GM12878 (cell line): ENCODE data around the gene ANKRD65. TPM values are rescaled to one million over a fixed set of nuclear protein-coding genes. Genes with fewer than 3 reads are reported as not detected.

ENCODE experiments used
- ATAC-seq: fragments of 200-7000 bp; cut with Tn5 transposase; 3 replicates; pipeline ENCODE4 v1.9.1; 2020; ENCODE audit warnings: mild to moderate bottlenecking, moderate library complexity
- BruUV-seq: library from RNA; stranded (reverse); fragments of 400-500 nt; replicated peaks from 2 replicates; lab custom pipeline; 2021; lab: Mats Ljungman, UMichigan
- CTCF ChIA-PET: fragments of 300-600 bp; sonication (Branson Sonifier 250); formaldehyde crosslinking; extraction: SDS; loops from one replicate; lab custom pipeline; 2021; ENCODE audit warnings: inconsistent platforms; lab: Yijun Ruan, JAX
- POLR2A ChIA-PET: fragments of 350-600 bp; formaldehyde crosslinking; extraction: SDS; loops from one replicate; lab custom pipeline; 2021; ENCODE audit warnings: inconsistent platforms; lab: Charles Lee
- RAD21 ChIA-PET: fragments of 300-600 bp; sonication (Branson Sonifier 250); formaldehyde crosslinking; loops from one replicate; lab custom pipeline; 2023; ENCODE audit warnings: antibody characterized with exemption; ENCODE audit not compliant: unreplicated experiment; lab: Charles Lee
- SMC1A ChIA-PET: fragments of 300-600 bp; sonication (Branson Sonifier 250); formaldehyde crosslinking; loops from one replicate; lab custom pipeline; 2023; ENCODE audit not compliant: unreplicated experiment, uncharacterized antibody; lab: Charles Lee
- DNase-seq: peaks from one replicate; pipeline ENCODE4 v3.0.0-alpha.2; 2011; ENCODE audit warnings: low read depth, low spot score
- FAIRE-seq: peaks from 3 replicates; lab custom pipeline; 2011; peaks lifted over from hg19 to GRCh38; lab: Jason Lieb, UNC
- H2AFZ ChIP-seq: 2 replicates; pipeline ENCODE4 v1.6.0; 2011; ENCODE audit warnings: low read depth, low read length, control low read depth; ENCODE audit not compliant: control insufficient read depth
- H3K27ac ChIP-seq: 2 replicates; pipeline ENCODE4 v1.5.1; 2011; ENCODE audit warnings: control low read depth; ENCODE audit not compliant: control insufficient read depth, insufficient read depth
- H3K27me3 ChIP-seq, 2 experiments: replicated peaks in 1 of 2; 2 replicates each; pipeline versions ENCODE4 v1.6.0 to v1.6.1; 2011; ENCODE audit warnings: low read length in 1 of 2; ENCODE audit not compliant: control insufficient read depth in 2 of 2, insufficient read depth in 2 of 2
- H3K36me3 ChIP-seq, 2 experiments: 2 replicates each; pipeline ENCODE4 v1.5.1; 2011; ENCODE audit warnings: low read length in 1 of 2; ENCODE audit not compliant: control insufficient read depth in 2 of 2, insufficient read depth in 2 of 2
- H3K4me1 ChIP-seq: 2 replicates; pipeline ENCODE4 v1.6.1; 2011; ENCODE audit warnings: mild to moderate bottlenecking, low read length, moderate library complexity, mixed read lengths; ENCODE audit not compliant: control insufficient read depth, insufficient read depth
- H3K4me2 ChIP-seq: 2 replicates; pipeline ENCODE4 v1.6.0; 2011; ENCODE audit warnings: control low read depth; ENCODE audit not compliant: control insufficient read depth, insufficient read depth
- H3K4me3 ChIP-seq: fragments of 200-600 bp; sonication (generic); 2 replicates; pipeline ENCODE4 v1.5.1; 2016
- H3K79me2 ChIP-seq: 2 replicates; pipeline ENCODE4 v1.6.0; 2011; ENCODE audit warnings: low read length; ENCODE audit not compliant: control insufficient read depth, insufficient read depth
- H3K9ac ChIP-seq: 2 replicates; pipeline ENCODE4 v1.8.0; 2011; ENCODE audit warnings: low read length, control low read depth, mixed read lengths; ENCODE audit not compliant: control insufficient read depth, insufficient read depth
- H3K9me3 ChIP-seq: replicated peaks from 3 replicates; pipeline ENCODE4 v1.5.1; 2011; ENCODE audit warnings: mild to moderate bottlenecking, low read length; ENCODE audit not compliant: control insufficient read depth, insufficient read depth
- H4K20me1 ChIP-seq: 2 replicates; pipeline ENCODE4 v1.6.0; 2011; ENCODE audit not compliant: control insufficient read depth, insufficient read depth
- E4F1 ChIP-seq: fragments of 450-650 bp; IDR thresholded peaks from 2 replicates; pipeline ENCODE4 v1.6.1; 2018; ENCODE audit warnings: borderline replicate concordance, mild to moderate bottlenecking; ENCODE audit not compliant: partially characterized antibody
- ETV6 ChIP-seq, 2 experiments: fragments of 450-650 bp in 1 of 2; IDR thresholded peaks in 1 of 2; conservative IDR thresholded peaks in 1 of 2; 2 replicates each; pipeline ENCODE4 v1.6.1; 2014; ENCODE audit warnings: antibody characterized with exemption in 1 of 2, borderline replicate concordance in 1 of 2, low read depth in 1 of 2, mild to moderate bottlenecking in 1 of 2, moderate library complexity in 1 of 2
- EZH2 ChIP-seq: IDR thresholded peaks from 2 replicates; pipeline ENCODE4 v1.6.1; 2012; ENCODE audit warnings: low read depth, mild to moderate bottlenecking, control low read depth, inconsistent platforms, low read length, borderline replicate concordance; ENCODE audit not compliant: control insufficient read depth
- IKZF1 ChIP-seq: fragments of 450-650 bp; conservative IDR thresholded peaks from 2 replicates; pipeline ENCODE4 v1.6.1; 2017; ENCODE audit warnings: antibody characterized with exemption, mild to moderate bottlenecking
- JUND ChIP-seq: IDR thresholded peaks from 2 replicates; pipeline ENCODE4 v1.6.1; 2012; ENCODE audit warnings: low read depth, mild to moderate bottlenecking, low read length, improper control_type of control experiment, moderate library complexity
- MEF2B ChIP-seq: fragments of 450-650 bp; IDR thresholded peaks from 2 replicates; pipeline ENCODE4 v1.6.1; 2018; ENCODE audit warnings: mild to moderate bottlenecking, moderate library complexity; ENCODE audit not compliant: partially characterized antibody, poor library complexity, severe bottlenecking
- NFXL1 ChIP-seq: fragments of 450-650 bp; IDR thresholded peaks from 2 replicates; pipeline ENCODE4 v1.6.1; 2017; ENCODE audit warnings: antibody characterized with exemption, mild to moderate bottlenecking, borderline replicate concordance
- PAX5 ChIP-seq: IDR thresholded peaks from 2 replicates; pipeline ENCODE4 v1.6.1; 2011; ENCODE audit warnings: low read depth, low read length, borderline replicate concordance
- PKNOX1 ChIP-seq: fragments of 450-650 bp; IDR thresholded peaks from 2 replicates; pipeline ENCODE4 v1.6.1; 2016; ENCODE audit warnings: mild to moderate bottlenecking
- PML ChIP-seq: IDR thresholded peaks from 2 replicates; pipeline ENCODE4 v1.6.1; 2012; ENCODE audit warnings: low read length, inconsistent platforms
- RELB ChIP-seq: fragments of 450-650 bp; IDR thresholded peaks from 2 replicates; pipeline ENCODE4 v1.6.1; 2017; ENCODE audit warnings: low read depth, mild to moderate bottlenecking, moderate library complexity
- SP1 ChIP-seq: IDR thresholded peaks from one replicate; pipeline ENCODE4 v1.6.1; 2011; ENCODE audit warnings: low read depth, low read length
- SUZ12 ChIP-seq: fragments of 200-600 bp; sonication (generic); IDR thresholded peaks from one replicate; pipeline ENCODE4 v1.6.1; 2018; ENCODE audit warnings: antibody characterized with exemption, mild to moderate bottlenecking; ENCODE audit not compliant: unreplicated experiment
- TAF1 ChIP-seq: IDR thresholded peaks from 2 replicates; pipeline ENCODE4 v1.6.1; 2011; ENCODE audit warnings: mild to moderate bottlenecking, low read depth, low read length, borderline replicate concordance
- ZNF622 ChIP-seq: fragments of 450-650 bp; IDR thresholded peaks from 2 replicates; pipeline ENCODE4 v1.6.1; 2017; ENCODE audit warnings: mild to moderate bottlenecking, inconsistent platforms
- WGBS: methylation state at CpG from one replicate; pipeline ENCODE4 v1.1.6; 2016; ENCODE audit warnings: low lambda C conversion rate; ENCODE audit not compliant: insufficient replicate concordance, insufficient coverage; ENCODE audit errors: missing lambda C conversion rate; 5-methylcytosine and 5-hydroxymethylcytosine counted together
- in situ Hi-C: fragments of 300-500 bp; cut with MboI; formaldehyde crosslinking; loops from 9 replicates; pipeline ENCODE4 v1.14.3; 2018; ENCODE audit warnings: mixed read lengths
- intact Hi-C: fragments of 100-400 bp; cut with micrococcal nuclease; formaldehyde crosslinking; loops from one replicate; pipeline ENCODE4 v1.14.2; 2022; ENCODE audit not compliant: unreplicated experiment
- polyA plus RNA-seq, 11 experiments: library from polyadenylated mRNA; depleted of rRNA in 4 of 11; unstranded in 6 of 11; stranded (reverse) in 5 of 11; fragments of >200 nt; fragmentation: Nextera tagmentation in 4 of 11; fragmentation: Illumina TruSeq in 1 of 11; extraction: Ambion mirVana in 4 of 11; extraction: Trizol in 1 of 11; gene quantifications; 1 replicate in 1 of 11; 2 replicates in 10 of 11; pipeline versions ENCODE4 v1.2.1 to v1.2.3, GENCODE V29; 2011 to 2016; ENCODE audit warnings: inconsistent platforms in 2 of 11, missing spikeins in 2 of 11, low read depth in 1 of 11
- total RNA-seq, 4 experiments: library from RNA; depleted of rRNA in 3 of 4; stranded (reverse); fragments of >200 nt in 3 of 4; fragmentation: Illumina TruSeq in 1 of 4; extraction: Trizol in 1 of 4; gene quantifications; 2 replicates each; pipeline versions ENCODE4 v1.2.1 to v1.2.3, GENCODE V29; 2013 to 2021

Gene ANKRD65
- total and polyA plus RNA-seq, 10 of the 15 experiments (the other 5 are each of a cell fraction or from before 2014, with no cell fraction given): 0.05 to 2.8 (median 0.37) TPM

GRCh38 chr1:1406821-1407635 lies 14.0 kb downstream of the ANKRD65 start, which contains the start of gene MRPL20:
Gene MRPL20 (minus strand): TSS chr1:1407293. CDS start chr1:1407217, 76 bp downstream.
- Histone ChIP-seq H3K4me1 (peaks cover 16% of the 10 kb centered on the region), H3K36me3 (peaks cover 5 to 14% of the 10 kb centered on the region in 2 experiments), H3K79me2 (peaks cover 51% of the 10 kb centered on the region), H3K4me3 (peak within 1 kb of the TSS; percentile 98), H2AFZ (peak within 1 kb of the TSS; percentile 75), H3K9ac (peak within 1 kb of the TSS; percentile 97), H3K27me3 (no peaks in the 10 kb centered on the region), H4K20me1 (no peaks in the 10 kb centered on the region), H3K9me3 (peaks cover 8% of the 10 kb centered on the region), H3K27ac (peak within 1 kb of the TSS; percentile 93), H3K4me2 (peak within 1 kb of the TSS; percentile 79)
- CTCF ChIA-PET: interaction anchor here (0.8 to 2.3 kb wide), 8 partner anchors 8 to 99 kb away, joined by 3 to 7 read pairs (median 4); partner anchors contain the start of genes AURKAIP1 and CCNL2
- in situ Hi-C loops: no loop called here
- ATAC-seq (peak; percentile 96), DNase-seq (peak; percentile 66), FAIRE-seq (peak; percentile 98)
- POLR2A ChIA-PET: interaction anchor here (1.0 to 2.7 kb wide), 4 partner anchors 8 to 32 kb away, joined by 3 to 15 read pairs (median 6); partner anchors contain the start of genes ANKRD65, AURKAIP1 and CCNL2
- SMC1A ChIA-PET: interaction anchor here (0.8 to 1.3 kb wide), 5 partner anchors 31 to 97 kb away, joined by 3 to 5 read pairs (median 3); partner anchors contain the start of gene AURKAIP1
- RAD21 ChIA-PET: interaction anchor here (1.2 to 1.6 kb wide), 4 partner anchors 30 to 35 kb away, joined by 3 to 8 read pairs (median 6); no protein-coding TSS in a partner anchor
- 1% methylated on average over 80 of the region's 98 CpGs for WGBS
- BruUV-seq: no TSS peak
- intact Hi-C loops: loop anchor here (2.0 kb wide), 1 partner anchor 34 kb away; no protein-coding TSS in a partner anchor
- TF ChIP-seq ZNF622: no peak
- TF ChIP-seq SUZ12: no peak
- no peak for TF ChIP-seq EZH2
- 0 out of 2 replicates have a peak, but pooled peaks have one; percentile 53 for TF ChIP-seq PAX5
- no peak for TF ChIP-seq NFXL1
- peak; percentile 98 for TF ChIP-seq IKZF1
- TF ChIP-seq SP1: peak; percentile 73
- TF ChIP-seq PKNOX1: peak; percentile 75
- TF ChIP-seq MEF2B: no peak
- 0 out of 2 replicates have a peak, but pooled peaks have one; percentile 2 for TF ChIP-seq JUND
- no peak for TF ChIP-seq PML
- TF ChIP-seq TAF1: peak; percentile 96
- peak; percentile 49 for TF ChIP-seq E4F1
- no peak; a peak in 1 of 4 replicates for TF ChIP-seq ETV6 (conservative IDR thresholded peaks at IDR 0.05 in 1 of 2, IDR thresholded peaks at IDR 0.05 in 1 of 2; ENCODE audit: borderline replicate concordance in 1 of 2, low read depth in 1 of 2)
- peak; percentile 93 for TF ChIP-seq RELB
